ENCODE data around the gene PUDP.
"Not testable (repeated sequence)": the region's sequence is repeated elsewhere in the genome, so short reads cannot be mapped to it uniquely, and the experiment has no call there.

Gene PUDP

GRCh38 chrX:7108030-7108429 lies 39.9 kb downstream of the PUDP start:
- Histone ChIP-seq H3K36me3 (ENCODE audit: insufficient read depth, low read length) (no peaks in the 10 kb centered on the region; the same call in 1 of the 2 replicates), H3K4me1 (ENCODE audit: insufficient read depth, low read length) (peaks cover 12% of the 10 kb centered on the region; the same call in 1 of the 2 replicates), H3K9ac (ENCODE audit: low read depth, low read length) (no peak overlapping the region), H3K27ac (ENCODE audit: low read depth, low read length) (no peak overlapping the region), H3K4me3 (ENCODE audit: low read length) (no peak overlapping the region), H3K9me3 (ENCODE audit: insufficient read depth, low read depth, low read length) (no peaks in the 10 kb centered on the region), H3K27me3 (ENCODE audit: insufficient read depth, low read length) (no peaks in the 10 kb centered on the region)
- 95% methylated on average over 5 of the region's 5 CpGs for WGBS

GRCh38 chrX:7106649-7107048 lies 41.3 kb downstream of the PUDP start:
- H3K27ac ChIP-seq (ENCODE audit: low read depth, low read length), result no peak overlapping the region

GRCh38 chrX:7102119-7102518 lies 45.8 kb downstream of the PUDP start:
- Histone ChIP-seq H3K36me3 (ENCODE audit: insufficient read depth, low read length) (no peaks in the 10 kb centered on the region; the same call in 1 of the 2 replicates), H3K27me3 (ENCODE audit: insufficient read depth, low read length) (no peaks in the 10 kb centered on the region), H3K4me3 (ENCODE audit: low read length) (no peak overlapping the region), H3K4me1 (ENCODE audit: insufficient read depth, low read length) (no peaks in the 10 kb centered on the region), H3K27ac (ENCODE audit: low read depth, low read length) (no peak overlapping the region), H3K9me3 (ENCODE audit: insufficient read depth, low read depth, low read length) (no peaks in the 10 kb centered on the region), H3K9ac (ENCODE audit: low read depth, low read length) (no peak overlapping the region)
- 88% methylated on average over 1 of the region's 3 CpGs for WGBS

More at GRCh38 chrX:7106649-7107048, 41.3 kb downstream of the PUDP start:
- Histone ChIP-seq H3K9me3 (ENCODE audit: insufficient read depth, low read depth, low read length) (no peaks in the 10 kb centered on the region), H3K4me3 (ENCODE audit: low read length) (no peak overlapping the region), H3K4me1 (ENCODE audit: insufficient read depth, low read length) (peaks cover 12% of the 10 kb centered on the region; the same call in 1 of the 2 replicates), H3K36me3 (ENCODE audit: insufficient read depth, low read length) (no peaks in the 10 kb centered on the region; the same call in 1 of the 2 replicates), H3K27me3 (ENCODE audit: insufficient read depth, low read length) (no peaks in the 10 kb centered on the region), H3K9ac (ENCODE audit: low read depth, low read length) (no peak overlapping the region)
- 97% methylated on average over 2 of the region's 2 CpGs for WGBS

- no peak overlapping the region for H3K27ac ChIP-seq (ENCODE audit: low read depth, low read length)
- 36% methylated on average over 5 of the region's 7 CpGs for WGBS
- no peak overlapping the region for H3K9ac ChIP-seq (ENCODE audit: low read depth, low read length)
These were observed 47.9 kb downstream of the PUDP start for GRCh38 chrX:7100022-7100421.

GRCh38 chrX:7095657-7096056 lies 52.3 kb downstream of the PUDP start:
- not testable (repeated sequence) for H3K4me1 ChIP-seq (ENCODE audit: insufficient read depth, low read length); H3K9ac ChIP-seq (ENCODE audit: low read depth, low read length); H3K4me3 ChIP-seq (ENCODE audit: low read length); H3K27ac ChIP-seq (ENCODE audit: low read depth, low read length); H3K27me3 ChIP-seq (ENCODE audit: insufficient read depth, low read length); H3K9me3 ChIP-seq (ENCODE audit: insufficient read depth, low read depth, low read length); H3K36me3 ChIP-seq (ENCODE audit: insufficient read depth, low read length)
- WGBS, result 100% methylated on average over 1 of the region's 2 CpGs

More at GRCh38 chrX:7100022-7100421, 47.9 kb downstream of the PUDP start:
- H3K4me3 ChIP-seq (ENCODE audit: low read length), result no peak overlapping the region
- no peaks in the 10 kb centered on the region for H3K27me3 ChIP-seq (ENCODE audit: insufficient read depth, low read length)
- H3K9me3 ChIP-seq (ENCODE audit: insufficient read depth, low read depth, low read length), result no peaks in the 10 kb centered on the region
- no peaks in the 10 kb centered on the region; the same call in 1 of the 2 replicates for H3K36me3 ChIP-seq (ENCODE audit: insufficient read depth, low read length)
- H3K4me1 ChIP-seq (ENCODE audit: insufficient read depth, low read length), result no peaks in the 10 kb centered on the region

GRCh38 chrX:7093305-7093704 lies 54.6 kb downstream of the PUDP start:
- Histone ChIP-seq H3K9ac (ENCODE audit: low read depth, low read length) (no peak overlapping the region), H3K36me3 (ENCODE audit: insufficient read depth, low read length) (no peaks in the 10 kb centered on the region), H3K4me1 (ENCODE audit: insufficient read depth, low read length) (peaks cover 5% of the 10 kb centered on the region; the same call in 1 of the 2 replicates), H3K27ac (ENCODE audit: low read depth, low read length) (no peak overlapping the region), H3K9me3 (ENCODE audit: insufficient read depth, low read depth, low read length) (no peaks in the 10 kb centered on the region), H3K27me3 (ENCODE audit: insufficient read depth, low read length) (no peaks in the 10 kb centered on the region), H3K4me3 (ENCODE audit: low read length) (no peak overlapping the region)
- 98% methylated on average over 6 of the region's 6 CpGs for WGBS

GRCh38 chrX:7092543-7092942 lies 55.4 kb downstream of the PUDP start:
- H3K27ac ChIP-seq (ENCODE audit: low read depth, low read length), result no peak overlapping the region
- H3K9me3 ChIP-seq (ENCODE audit: insufficient read depth, low read depth, low read length), result no peaks in the 10 kb centered on the region
- no peak overlapping the region for H3K9ac ChIP-seq (ENCODE audit: low read depth, low read length)
- H3K4me3 ChIP-seq (ENCODE audit: low read length), result no peak overlapping the region
- whole genome bisulfite sequencing, result 97% methylated on average over 3 of the region's 4 CpGs
- H3K27me3 ChIP-seq (ENCODE audit: insufficient read depth, low read length), result no peaks in the 10 kb centered on the region
- H3K36me3 ChIP-seq (ENCODE audit: insufficient read depth, low read length), result no peaks in the 10 kb centered on the region
- H3K4me1 ChIP-seq (ENCODE audit: insufficient read depth, low read length), result peaks cover 5% of the 10 kb centered on the region; the same call in 1 of the 2 replicates

- Histone ChIP-seq H3K4me1 (ENCODE audit: insufficient read depth, low read length) (peaks cover 5% of the 10 kb centered on the region; the same call in 1 of the 2 replicates), H3K4me3 (ENCODE audit: low read length) (no peak overlapping the region), H3K9ac (ENCODE audit: low read depth, low read length) (no peak overlapping the region), H3K36me3 (ENCODE audit: insufficient read depth, low read length) (no peaks in the 10 kb centered on the region), H3K27me3 (ENCODE audit: insufficient read depth, low read length) (no peaks in the 10 kb centered on the region), H3K9me3 (ENCODE audit: insufficient read depth, low read depth, low read length) (no peaks in the 10 kb centered on the region), H3K27ac (ENCODE audit: low read depth, low read length) (no peak overlapping the region)
- 98% methylated on average over 3 of the region's 4 CpGs for WGBS
These were observed 56.0 kb downstream of the PUDP start for GRCh38 chrX:7091923-7092322.

GRCh38 chrX:7090641-7091040 lies 57.3 kb downstream of the PUDP start:
- Histone ChIP-seq H3K9me3 (ENCODE audit: insufficient read depth, low read depth, low read length) (no peaks in the 10 kb centered on the region), H3K9ac (ENCODE audit: low read depth, low read length) (no peak overlapping the region), H3K4me3 (ENCODE audit: low read length) (no peak overlapping the region), H3K4me1 (ENCODE audit: insufficient read depth, low read length) (peaks cover 5% of the 10 kb centered on the region; the same call in 1 of the 2 replicates), H3K27ac (ENCODE audit: low read depth, low read length) (no peak overlapping the region), H3K36me3 (ENCODE audit: insufficient read depth, low read length) (no peaks in the 10 kb centered on the region), H3K27me3 (ENCODE audit: insufficient read depth, low read length) (no peaks in the 10 kb centered on the region)
- 90% methylated on average over 4 of the region's 4 CpGs for WGBS

- Histone ChIP-seq H3K27ac (ENCODE audit: low read depth, low read length) (no peak overlapping the region), H3K4me3 (ENCODE audit: low read length) (no peak overlapping the region), H3K36me3 (ENCODE audit: insufficient read depth, low read length) (no peaks in the 10 kb centered on the region), H3K9ac (ENCODE audit: low read depth, low read length) (no peak overlapping the region), H3K4me1 (ENCODE audit: insufficient read depth, low read length) (peaks cover 5% of the 10 kb centered on the region; the same call in 1 of the 2 replicates), H3K27me3 (ENCODE audit: insufficient read depth, low read length) (no peaks in the 10 kb centered on the region), H3K9me3 (ENCODE audit: insufficient read depth, low read depth, low read length) (no peaks in the 10 kb centered on the region)
- 73% methylated on average over 7 of the region's 8 CpGs for WGBS
These were observed 58.9 kb downstream of the PUDP start for GRCh38 chrX:7088968-7089615.

- no peaks in the 10 kb centered on the region for H3K36me3 ChIP-seq (ENCODE audit: insufficient read depth, low read length)
- H3K27ac ChIP-seq (ENCODE audit: low read depth, low read length), result no peak overlapping the region
- no peaks in the 10 kb centered on the region for H3K27me3 ChIP-seq (ENCODE audit: insufficient read depth, low read length)
- H3K4me3 ChIP-seq (ENCODE audit: low read length), result no peak overlapping the region
- 94% methylated on average over 3 of the region's 3 CpGs for WGBS
- peaks cover 5% of the 10 kb centered on the region; the same call in 1 of the 2 replicates for H3K4me1 ChIP-seq (ENCODE audit: insufficient read depth, low read length)
- H3K9ac ChIP-seq (ENCODE audit: low read depth, low read length), result no peak overlapping the region
- H3K9me3 ChIP-seq (ENCODE audit: insufficient read depth, low read depth, low read length), result no peaks in the 10 kb centered on the region
These were observed 61.6 kb downstream of the PUDP start for GRCh38 chrX:7086384-7086783.

All from HUES64 (cell line).